ENCODE data around the gene GPR78.

The GPR78 gene

DNA sequence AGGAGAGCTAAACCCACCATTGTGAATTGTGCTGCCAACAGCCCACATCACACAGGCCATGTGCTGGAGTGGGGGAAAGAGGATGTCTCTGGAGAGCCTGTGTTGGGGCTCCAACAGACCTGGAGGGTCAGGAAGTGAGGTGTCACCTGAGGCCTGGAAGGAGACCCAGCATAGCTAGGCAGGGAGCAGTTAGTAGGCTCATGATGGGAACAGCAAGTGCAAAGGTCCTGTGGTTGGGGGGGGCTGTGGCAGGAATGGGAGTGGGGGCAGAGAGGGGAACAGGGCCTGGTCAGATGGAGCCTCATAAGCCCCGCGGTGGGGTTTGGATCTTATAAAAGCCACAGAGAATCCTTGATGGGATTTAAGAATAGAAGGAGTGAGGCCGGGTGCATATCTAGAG, 35.9 kb upstream of the GPR78 start:
- no peak for DNase-seq (ENCODE audit: low read depth, low spot score)
- TF ChIP-seq POLR2AphosphoS5 (IDR thresholded peaks at IDR 0.05; ENCODE audit: borderline replicate concordance, low read depth, low read length) (no peak), EZH2 (IDR thresholded peaks at IDR 0.05) (no peak), FOXP2 (optimal IDR thresholded peaks at IDR 0.05; ENCODE audit: control extremely low read depth, extremely low read length, insufficient read depth) (no peak)
- no peak overlapping the region for H3K4me3 ChIP-seq

GRCh38 chr4:8544741-8545438, 35.3 kb upstream of the GPR78 start:
- H3K4me3 ChIP-seq, result no peak overlapping the region
- TF ChIP-seq POLR2AphosphoS5 (IDR thresholded peaks at IDR 0.05; ENCODE audit: borderline replicate concordance, low read depth, low read length), result no peak
- no peak for TF ChIP-seq FOXP2 (optimal IDR thresholded peaks at IDR 0.05; ENCODE audit: control extremely low read depth, extremely low read length, insufficient read depth)
- no peak for TF ChIP-seq EZH2 (IDR thresholded peaks at IDR 0.05)
- no peaks in the 10 kb centered on the region for H3K36me3 ChIP-seq (ENCODE audit: insufficient read depth, low read length)
- H3K9ac ChIP-seq (ENCODE audit: insufficient read length), result no peak overlapping the region
- H3K9me3 ChIP-seq (ENCODE audit: low read depth, low read length), result no peaks in the 10 kb centered on the region
- no peak overlapping the region for H3K27ac ChIP-seq
- no peak for DNase-seq (ENCODE audit: low read depth, low spot score)

More for the DNA sequence above, 35.9 kb upstream of the GPR78 start:
- Histone ChIP-seq H3K36me3 (ENCODE audit: insufficient read depth, low read length) (no peaks in the 10 kb centered on the region), H3K9me3 (ENCODE audit: low read depth, low read length) (no peaks in the 10 kb centered on the region), H3K9ac (ENCODE audit: insufficient read length) (no peak overlapping the region), H3K27ac (no peak overlapping the region)

- H3K9me3 ChIP-seq (ENCODE audit: low read depth, low read length), result no peaks in the 10 kb centered on the region
- no peak overlapping the region for H3K27ac ChIP-seq
- DNase-seq (ENCODE audit: low read depth, low spot score), result no peak
- H3K4me3 ChIP-seq, result no peak overlapping the region
- TF ChIP-seq POLR2AphosphoS5 (IDR thresholded peaks at IDR 0.05; ENCODE audit: borderline replicate concordance, low read depth, low read length) (no peak), FOXP2 (optimal IDR thresholded peaks at IDR 0.05; ENCODE audit: control extremely low read depth, extremely low read length, insufficient read depth) (no peak), EZH2 (IDR thresholded peaks at IDR 0.05) (no peak)
- no peaks in the 10 kb centered on the region for H3K36me3 ChIP-seq (ENCODE audit: insufficient read depth, low read length)
- H3K9ac ChIP-seq (ENCODE audit: insufficient read length), result no peak overlapping the region
Observed at GRCh38 chr4:8545439-8545765, 34.8 kb upstream of the GPR78 start.

- H3K36me3 ChIP-seq (ENCODE audit: insufficient read depth, low read length), result no peaks in the 10 kb centered on the region
- H3K27ac ChIP-seq, result no peak overlapping the region
- H3K4me3 ChIP-seq, result no peak overlapping the region
- no peaks in the 10 kb centered on the region for H3K9me3 ChIP-seq (ENCODE audit: low read depth, low read length)
- TF ChIP-seq POLR2AphosphoS5 (IDR thresholded peaks at IDR 0.05; ENCODE audit: borderline replicate concordance, low read depth, low read length) (no peak), FOXP2 (optimal IDR thresholded peaks at IDR 0.05; ENCODE audit: control extremely low read depth, extremely low read length, insufficient read depth) (no peak), EZH2 (IDR thresholded peaks at IDR 0.05) (no peak)
- H3K9ac ChIP-seq (ENCODE audit: insufficient read length), result no peak overlapping the region
- no peak for DNase-seq (ENCODE audit: low read depth, low spot score)
Observed at GRCh38 chr4:8546766-8547107, 33.5 kb upstream of the GPR78 start.

DNA sequence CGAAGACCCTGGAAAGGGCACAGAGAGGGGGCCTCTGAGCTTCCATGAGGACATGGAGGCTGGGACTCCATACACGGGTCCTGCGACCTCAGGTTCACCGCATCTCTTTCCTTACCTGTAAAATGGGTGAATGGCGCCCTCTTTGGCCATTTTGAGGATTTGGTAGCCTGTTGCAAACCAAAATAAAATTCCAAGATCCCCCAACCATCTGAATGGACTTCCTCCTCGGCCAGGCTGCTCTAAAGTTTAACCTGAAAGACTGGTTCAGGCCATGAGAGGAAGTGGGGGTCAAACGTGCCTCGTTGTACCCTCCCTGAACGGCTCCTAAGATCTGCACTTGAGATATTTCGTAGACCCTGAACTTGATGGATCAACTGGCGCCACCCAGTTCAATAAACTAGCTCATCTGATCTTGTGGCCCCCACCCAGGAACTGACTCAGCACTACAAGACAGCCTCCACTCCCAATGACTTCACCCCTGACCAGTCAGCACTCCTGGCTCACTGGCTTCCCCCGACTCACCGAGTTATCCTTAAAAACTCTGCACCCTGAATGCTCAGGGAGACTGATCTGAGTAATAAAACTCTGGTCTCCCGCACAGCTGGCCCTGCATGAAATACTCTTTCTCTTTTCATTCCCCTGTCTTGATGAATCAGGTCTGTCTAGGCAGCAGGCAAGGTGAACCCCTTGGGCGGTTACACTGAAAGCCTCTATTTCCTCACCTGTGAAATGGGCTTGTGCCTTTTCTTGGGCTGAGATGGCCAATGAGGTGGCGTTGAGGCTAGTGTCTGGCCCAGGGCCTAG, 32.9 kb upstream of the GPR78 start:
- no peak for DNase-seq (ENCODE audit: low read depth, low spot score)
- no peak for TF ChIP-seq FOXP2 (optimal IDR thresholded peaks at IDR 0.05; ENCODE audit: control extremely low read depth, extremely low read length, insufficient read depth)
- no peak for TF ChIP-seq POLR2AphosphoS5 (IDR thresholded peaks at IDR 0.05; ENCODE audit: borderline replicate concordance, low read depth, low read length)
- TF ChIP-seq EZH2 (IDR thresholded peaks at IDR 0.05), result no peak
- H3K9me3 ChIP-seq (ENCODE audit: low read depth, low read length), result no peaks in the 10 kb centered on the region
- H3K36me3 ChIP-seq (ENCODE audit: insufficient read depth, low read length), result no peaks in the 10 kb centered on the region
- H3K4me3 ChIP-seq, result no peak overlapping the region
- H3K27ac ChIP-seq, result no peak overlapping the region
- H3K9ac ChIP-seq (ENCODE audit: insufficient read length), result no peak overlapping the region

- DNase-seq (ENCODE audit: low read depth, low spot score), result no peak
- Histone ChIP-seq H3K9me3 (ENCODE audit: low read depth, low read length) (no peaks in the 10 kb centered on the region), H3K4me3 (no peak overlapping the region), H3K9ac (ENCODE audit: insufficient read length) (no peak overlapping the region), H3K27ac (no peak overlapping the region), H3K36me3 (ENCODE audit: insufficient read depth, low read length) (no peaks in the 10 kb centered on the region)
- TF ChIP-seq EZH2 (IDR thresholded peaks at IDR 0.05) (no peak), POLR2AphosphoS5 (IDR thresholded peaks at IDR 0.05; ENCODE audit: borderline replicate concordance, low read depth, low read length) (no peak), FOXP2 (optimal IDR thresholded peaks at IDR 0.05; ENCODE audit: control extremely low read depth, extremely low read length, insufficient read depth) (no peak)
Observed at GRCh38 chr4:8547912-8548730, 32.1 kb upstream of the GPR78 start.

DNA sequence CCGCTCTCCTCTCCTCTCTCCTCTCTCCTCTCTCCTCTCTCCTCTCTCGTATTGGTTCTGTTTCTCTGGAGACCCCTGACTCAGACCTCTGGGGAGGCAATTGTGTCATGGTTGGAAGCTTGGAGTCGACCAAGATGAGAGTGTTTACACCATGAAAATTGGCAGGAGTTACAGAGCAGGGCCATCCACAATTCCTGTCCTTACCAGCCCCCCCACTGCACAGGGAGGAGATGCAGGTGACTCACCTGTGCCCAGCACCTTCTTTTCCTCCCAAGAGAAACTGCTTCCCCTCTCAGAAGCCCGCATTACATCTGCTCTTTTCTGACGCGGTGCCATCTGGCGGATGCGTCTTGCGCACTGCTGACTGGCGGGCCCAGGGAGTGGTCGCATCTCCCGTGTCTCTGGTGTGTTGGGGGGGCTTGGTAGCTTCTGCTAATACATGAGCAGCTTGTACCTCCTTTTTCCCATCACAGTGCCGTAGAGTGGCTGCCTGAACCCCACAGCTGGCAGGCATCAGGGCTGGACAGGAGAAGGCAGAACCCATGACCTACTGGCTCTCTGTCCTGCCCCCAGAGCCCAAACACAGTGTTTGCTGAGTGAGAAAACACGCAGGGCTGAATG, 31.4 kb upstream of the GPR78 start:
- TF ChIP-seq FOXP2 (optimal IDR thresholded peaks at IDR 0.05; ENCODE audit: control extremely low read depth, extremely low read length, insufficient read depth) (no peak), EZH2 (IDR thresholded peaks at IDR 0.05) (no peak), POLR2AphosphoS5 (IDR thresholded peaks at IDR 0.05; ENCODE audit: borderline replicate concordance, low read depth, low read length) (no peak)
- Histone ChIP-seq H3K9me3 (ENCODE audit: low read depth, low read length) (no peaks in the 10 kb centered on the region), H3K36me3 (ENCODE audit: insufficient read depth, low read length) (no peaks in the 10 kb centered on the region), H3K4me3 (no peak overlapping the region), H3K9ac (ENCODE audit: insufficient read length) (no peak overlapping the region), H3K27ac (no peak overlapping the region)
- DNase-seq (ENCODE audit: low read depth, low spot score), result no peak
